IPS-NIHi7 (cell line): ENCODE results near the gene ZNF835.

Experiments used
- DNase-seq: peaks from one replicate; pipeline ENCODE4 v3.0.0; 2012; ENCODE audit warnings: mixed read lengths; ENCODE audit errors: extremely low spot score

Gene ZNF835

GRCh38 chr19:56663931-56664500 lies 7.5 kb downstream of the ZNF835 start:
- DNase-seq = no peak

GRCh38 chr19:56661248-56661647 lies 10.3 kb downstream of the ZNF835 start:
- no peak for DNase-seq

- DNase-seq = no peak
Measured at GRCh38 chr19:56660381-56661107, 11.0 kb downstream of the ZNF835 start.

GRCh38 chr19:56654151-56654550 lies 17.4 kb downstream of the ZNF835 start:
- no peak for DNase-seq

GRCh38 chr19:56643460-56643955 lies 28.0 kb downstream of the ZNF835 start:
- no peak for DNase-seq

GRCh38 chr19:56642711-56643459 lies 28.7 kb downstream of the ZNF835 start, which contains the start of gene SMIM17:
Gene SMIM17, plus strand, starts transcription at chr19:56643159. Its CDS starts 2,509 bp downstream, at chr19:56645668.
- no peak for DNase-seq

- peak; percentile 18 for DNase-seq
Measured at GRCh38 chr19:56639217-56639616, 32.3 kb downstream of the ZNF835 start.

GRCh38 chr19:56637976-56638555 lies 33.5 kb downstream of the ZNF835 start:
- DNase-seq = peak; percentile 93

GRCh38 chr19:56633021-56633420 lies 38.5 kb downstream of the ZNF835 start:
- DNase-seq = no peak

- no peak for DNase-seq
Measured at GRCh38 chr19:56625708-56626107, 45.8 kb downstream of the ZNF835 start.

GRCh38 chr19:56623006-56623405 lies 48.6 kb downstream of the ZNF835 start:
- no peak for DNase-seq

- no peak for DNase-seq
Measured at GRCh38 chr19:56622374-56622773, 49.2 kb downstream of the ZNF835 start.

GRCh38 chr19:56619121-56619520 lies 52.4 kb downstream of the ZNF835 start:
- DNase-seq = no peak

GRCh38 chr19:56617531-56617930 lies 54.0 kb downstream of the ZNF835 start:
- no peak for DNase-seq

- no peak for DNase-seq
Measured at GRCh38 chr19:56613639-56614038, 57.9 kb downstream of the ZNF835 start.

GRCh38 chr19:56612737-56613136 lies 58.8 kb downstream of the ZNF835 start:
- DNase-seq = no peak
